Stimulated activated CD8-positive, alpha-beta memory T cell treated with anti-CD3 and anti-CD28 coated beads, Interleukin-4, amount 100 ng/mL, for 1 hour (primary cell): ENCODE data around the gene IFNA5.

Experiments
- DNase-seq, 2 donors: peaks; one replicate each; pipeline ENCODE4 v3.0.0-alpha.2; 2020; ENCODE audit warnings: low read depth in 2 of 2, low spot score in 1 of 2

The IFNA5 gene

GRCh38 chr9:21294364-21294774, 10.7 kb downstream of the IFNA5 start:
- DNase-seq, result no peak

DNA sequence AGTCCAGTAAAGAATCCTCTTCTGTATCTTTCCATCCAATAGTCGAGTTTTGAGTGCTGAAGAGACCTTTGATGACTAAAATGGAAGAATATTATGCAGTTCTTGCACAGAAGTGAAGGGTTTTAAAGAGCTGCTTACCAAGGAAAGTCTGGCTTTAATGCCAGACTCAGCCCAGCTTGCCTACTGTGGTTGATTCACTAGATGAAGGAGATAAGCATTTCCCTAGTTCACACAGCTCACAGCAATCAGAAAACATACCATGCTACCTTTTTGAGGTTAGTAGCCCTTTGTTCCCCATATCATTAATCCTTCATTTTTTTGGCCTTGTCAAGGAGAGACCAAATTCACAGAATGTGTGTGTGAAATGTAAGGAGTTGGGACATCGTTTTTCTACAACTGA, 15.3 kb downstream of the IFNA5 start:
- no peak for DNase-seq

DNA sequence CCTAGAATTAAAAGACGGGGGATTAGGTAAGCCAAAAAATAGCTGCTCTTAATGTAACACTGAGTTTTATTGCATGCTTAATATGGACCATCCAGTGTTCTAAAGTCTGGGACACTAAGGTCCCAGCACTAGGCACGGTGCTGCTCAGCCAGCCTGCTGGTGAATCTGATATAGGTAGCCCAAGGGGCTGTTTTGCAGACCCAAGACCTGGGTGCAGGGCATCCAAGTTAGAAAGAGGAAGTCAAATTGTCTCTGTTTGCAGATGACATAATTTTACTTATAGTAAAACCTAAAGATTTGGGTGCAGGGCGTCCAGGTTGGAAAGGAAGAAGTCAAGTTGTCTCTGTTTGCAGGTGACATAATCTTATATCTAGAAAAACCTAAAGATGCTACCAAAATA, 17.8 kb downstream of the IFNA5 start:
- DNase-seq, result no peak

DNA sequence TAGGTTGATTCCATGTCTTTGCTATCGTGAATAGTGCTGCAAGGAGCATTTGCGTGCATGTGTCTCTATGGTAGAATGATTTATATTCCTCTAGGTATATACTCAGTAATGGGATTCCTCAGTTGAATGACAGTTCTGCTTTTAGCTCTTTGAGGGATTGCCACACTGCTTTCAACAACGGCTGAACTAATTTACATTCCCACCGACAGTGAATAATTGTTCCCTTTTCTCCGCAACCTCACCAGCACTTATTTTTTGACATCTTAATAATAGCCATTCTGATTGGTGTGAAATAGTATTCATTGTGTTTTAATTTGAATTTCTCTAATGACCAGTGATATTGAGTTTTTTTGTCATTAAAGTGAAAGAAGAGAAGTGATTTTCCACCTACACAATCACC, 18.5 kb downstream of the IFNA5 start:
- DNase-seq, result no peak

GRCh38 chr9:21286099-21286498, 19.0 kb downstream of the IFNA5 start:
- no peak for DNase-seq

DNA sequence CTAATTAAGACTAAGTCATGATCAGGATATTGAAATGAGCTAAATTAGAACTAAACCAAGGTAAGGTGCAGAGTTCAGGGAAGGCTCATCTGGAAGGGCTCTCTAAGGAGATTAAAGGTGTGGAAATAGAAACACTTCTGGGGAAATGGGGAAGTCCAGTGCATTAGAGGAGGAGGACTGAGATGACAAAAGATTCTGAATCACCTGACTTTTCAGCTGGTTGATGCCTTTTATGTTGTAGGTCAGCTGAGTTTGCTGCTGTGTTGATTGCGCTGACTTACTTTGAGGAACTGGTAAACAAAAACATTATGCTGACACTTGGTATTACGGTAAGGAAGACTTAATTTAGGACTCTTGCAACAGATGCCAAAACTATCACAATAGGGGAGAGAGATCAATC, 23.8 kb downstream of the IFNA5 start:
- DNase-seq, result no peak

DNA sequence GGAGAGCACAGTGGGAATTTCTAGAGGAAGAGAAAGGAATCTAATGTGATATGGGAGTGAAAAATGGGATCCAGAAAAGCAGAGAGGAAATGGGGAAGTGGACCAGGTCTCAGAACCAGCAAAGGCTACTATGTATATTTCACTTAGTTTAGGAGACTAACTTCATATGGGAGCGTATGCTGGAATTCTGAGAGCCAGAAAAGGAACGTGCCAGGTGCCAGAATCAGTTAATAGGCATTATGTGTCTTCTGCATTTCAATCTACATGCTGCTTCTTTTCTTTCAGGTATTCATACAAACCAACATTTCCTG, 36.8 kb downstream of the IFNA5 start:
- DNase-seq, result no peak

DNA sequence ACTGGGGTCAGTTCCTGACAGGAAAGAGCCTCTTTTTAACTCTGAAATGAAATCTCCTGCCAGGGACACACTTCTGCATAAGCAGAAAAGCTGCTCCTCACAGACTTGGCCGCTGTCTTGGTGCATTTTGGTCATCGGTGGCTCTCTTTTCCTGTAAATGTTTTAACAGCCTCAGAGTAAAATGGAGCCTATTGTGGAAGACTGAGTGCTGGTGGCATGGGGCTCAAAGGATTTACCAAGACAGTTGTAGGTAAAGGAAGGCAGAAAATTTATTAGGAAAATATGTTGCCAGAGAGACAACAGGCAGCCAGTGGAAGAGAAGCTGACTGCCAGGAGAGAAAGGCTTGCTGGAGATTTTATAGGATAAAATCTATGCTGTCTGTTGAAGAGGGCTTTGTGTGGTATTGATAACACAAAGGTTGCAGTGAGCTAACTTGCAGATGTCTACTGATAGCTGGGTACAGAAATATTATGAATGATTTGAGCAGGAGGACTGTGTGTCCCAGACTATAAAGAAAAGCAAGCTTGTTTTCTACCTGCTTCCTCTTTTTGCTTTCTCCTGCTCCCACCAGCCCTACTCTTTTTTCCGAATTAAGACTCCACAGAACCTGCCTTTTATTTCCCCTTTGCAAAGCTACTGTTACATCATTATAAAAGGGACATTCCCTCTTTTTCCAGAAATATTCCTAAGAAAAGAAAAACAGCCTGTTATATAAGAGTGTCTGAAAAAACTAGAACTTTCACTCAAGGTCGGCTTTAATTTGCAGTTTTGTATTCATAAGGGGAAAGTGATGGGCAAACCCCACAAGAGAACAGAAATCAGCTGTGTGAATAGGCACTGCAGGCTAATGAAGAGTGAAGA, 37.4 kb downstream of the IFNA5 start:
- DNase-seq, result no peak

DNA sequence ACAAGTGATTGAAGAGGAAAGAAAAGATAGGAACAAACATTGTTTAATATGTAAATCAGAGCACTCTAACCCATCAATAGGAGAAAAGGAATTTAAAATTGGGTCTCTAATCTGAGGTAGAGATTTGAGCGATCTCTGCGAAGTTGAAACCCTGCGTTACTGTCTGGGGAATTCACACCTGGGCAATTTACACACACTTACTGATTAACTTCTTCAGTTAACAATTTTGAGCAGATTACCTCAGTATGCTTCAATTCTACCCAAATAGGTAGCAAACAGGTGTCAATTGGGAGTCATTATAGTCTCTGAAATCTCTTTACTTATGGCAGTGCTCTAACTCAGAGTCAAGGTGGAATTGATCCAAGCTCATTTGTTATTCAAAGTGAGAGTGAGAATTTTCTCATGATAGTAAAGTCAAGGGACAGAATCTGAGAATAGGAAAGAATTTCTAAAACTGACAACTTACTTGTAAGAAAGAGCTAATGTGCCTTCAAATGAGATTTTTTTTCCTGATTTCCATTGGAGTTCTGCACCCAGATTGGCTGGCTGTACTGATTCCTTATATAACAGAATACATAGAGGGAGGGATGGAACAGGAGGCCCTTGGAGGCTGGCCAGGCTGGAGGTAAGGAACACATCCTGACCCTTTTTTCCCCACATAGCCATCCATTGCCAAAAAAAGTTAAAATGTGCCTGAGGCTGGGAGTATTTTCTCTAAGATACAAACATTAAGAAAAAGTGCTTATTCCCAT, 38.2 kb downstream of the IFNA5 start:
- DNase-seq, result no peak

- DNase-seq, result no peak
Measured at GRCh38 chr9:21265421-21266189, 39.5 kb downstream of the IFNA5 start.

DNA sequence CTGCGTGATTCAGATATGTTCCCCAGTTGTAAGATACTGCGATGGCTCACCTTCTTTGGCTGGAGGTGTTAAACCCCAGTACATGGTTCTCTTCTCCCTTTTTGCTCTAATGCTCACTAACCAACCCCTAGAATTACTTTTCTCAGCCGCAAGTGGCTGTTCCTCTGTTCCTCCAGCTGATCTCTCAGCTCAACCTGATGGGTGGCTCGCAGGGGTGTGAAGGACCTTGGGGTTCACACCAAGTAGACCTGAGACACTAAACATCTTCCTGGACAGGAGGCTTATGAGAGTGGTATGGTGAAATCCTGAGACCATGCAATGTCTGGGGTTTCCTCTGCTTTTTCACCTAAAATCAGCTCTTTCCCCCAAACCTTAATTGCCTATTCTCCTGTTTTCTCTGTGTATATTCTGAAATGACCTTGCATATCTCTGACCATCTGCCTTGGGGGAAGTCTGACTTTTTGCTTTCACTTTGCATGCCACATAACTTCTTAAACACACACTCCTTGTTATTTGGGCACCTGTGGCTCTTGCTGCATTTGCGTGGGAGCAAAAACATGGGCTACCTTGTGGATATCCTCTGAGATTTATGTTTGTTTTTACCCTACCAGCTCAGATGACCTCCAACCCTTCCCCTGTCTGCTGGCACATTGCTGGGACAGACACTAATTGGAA, 49.4 kb downstream of the IFNA5 start:
- no peak for DNase-seq
